EH (cell line): ENCODE measurements around the gene GLTPD2.

Source experiments
- DNase-seq: peaks from one replicate; pipeline ENCODE4 v3.0.0-alpha.2; 2015; ENCODE audit warnings: low read depth

GLTPD2 gene

GRCh38 chr17:4771519-4772234, 17.1 kb upstream of the GLTPD2 start, which contains the start of gene TM4SF5:
TM4SF5 (plus strand) TSS chr17:4771886; CDS start chr17:4771923, 37 bp downstream.
- no peak for DNase-seq

GRCh38 chr17:4772235-4772613, 16.5 kb upstream of the GLTPD2 start:
- DNase-seq, result no peak

GRCh38 chr17:4777969-4778760, 10.6 kb upstream of the GLTPD2 start:
- DNase-seq, result peak; percentile 25

- DNase-seq, result no peak
Measured at GRCh38 chr17:4780325-4780955, 8.3 kb upstream of the GLTPD2 start.

GRCh38 chr17:4782652-4783051, 6.1 kb upstream of the GLTPD2 start:
- no peak for DNase-seq

GRCh38 chr17:4785311-4786105, 3.3 kb upstream of the GLTPD2 start:
- peak; percentile 21 for DNase-seq

GRCh38 chr17:4786106-4786511, 2.7 kb upstream of the GLTPD2 start, which contains the start of gene VMO1:
VMO1 (minus strand) TSS chr17:4786364; CDS start chr17:4786352, 12 bp downstream.
- DNase-seq, result peak; percentile 38

GRCh38 chr17:4786516-4786915, 2.2 kb upstream of the GLTPD2 start:
- DNase-seq, result no peak

- DNase-seq, result no peak
Measured at GRCh38 chr17:4788159-4788806, 481 bp upstream of the GLTPD2 start.

- no peak for DNase-seq
Measured at GRCh38 chr17:4789701-4789950, 862 bp downstream of the GLTPD2 start.

GRCh38 chr17:4789951-4790704, 1.4 kb downstream of the GLTPD2 start:
- peak; percentile 86 for DNase-seq

GRCh38 chr17:4790705-4791088, 1.9 kb downstream of the GLTPD2 start:
- DNase-seq, result no peak

GRCh38 chr17:4795168-4795567, 6.4 kb downstream of the GLTPD2 start:
- no peak for DNase-seq

GRCh38 chr17:4796552-4796920, 7.8 kb downstream of the GLTPD2 start:
- DNase-seq, result peak; percentile 52

GRCh38 chr17:4800462-4801196, 11.9 kb downstream of the GLTPD2 start:
- no peak for DNase-seq

GRCh38 chr17:4802228-4802627, 13.5 kb downstream of the GLTPD2 start, which contains the start of gene C17orf114:
C17orf114 (minus strand) TSS chr17:4802328.
- no peak for DNase-seq

- peak; percentile 22 for DNase-seq
Measured at GRCh38 chr17:4806456-4806776, 17.7 kb downstream of the GLTPD2 start.

GRCh38 chr17:4806777-4807604, 18.2 kb downstream of the GLTPD2 start, which contains the start of gene PLD2:
PLD2 (plus strand) TSS chr17:4807152; CDS start chr17:4807773, 621 bp downstream.
- peak; percentile 86 for DNase-seq

GRCh38 chr17:4807605-4808377, 19.0 kb downstream of the GLTPD2 start:
- peak; percentile 24 for DNase-seq
